GM12878 (cell line): ENCODE results near the gene COX6B2. TPM values are rescaled to one million over a fixed set of nuclear protein-coding genes. Genes with fewer than 3 reads are reported as not detected.

ENCODE experiments used
- ATAC-seq: fragments of 200-7000 bp; cut with Tn5 transposase; 3 replicates; pipeline ENCODE4 v1.9.1; 2020; ENCODE audit warnings: mild to moderate bottlenecking, moderate library complexity
- BruUV-seq: library from RNA; stranded (reverse); fragments of 400-500 nt; replicated peaks from 2 replicates; lab custom pipeline; 2021; lab: Mats Ljungman, UMichigan
- CTCF ChIA-PET: fragments of 300-600 bp; sonication (Branson Sonifier 250); formaldehyde crosslinking; extraction: SDS; loops from one replicate; lab custom pipeline; 2021; ENCODE audit warnings: inconsistent platforms; lab: Yijun Ruan, JAX
- POLR2A ChIA-PET: fragments of 350-600 bp; formaldehyde crosslinking; extraction: SDS; loops from one replicate; lab custom pipeline; 2021; ENCODE audit warnings: inconsistent platforms; lab: Charles Lee
- RAD21 ChIA-PET: fragments of 300-600 bp; sonication (Branson Sonifier 250); formaldehyde crosslinking; loops from one replicate; lab custom pipeline; 2023; ENCODE audit warnings: antibody characterized with exemption; ENCODE audit not compliant: unreplicated experiment; lab: Charles Lee
- SMC1A ChIA-PET: fragments of 300-600 bp; sonication (Branson Sonifier 250); formaldehyde crosslinking; loops from one replicate; lab custom pipeline; 2023; ENCODE audit not compliant: unreplicated experiment, uncharacterized antibody; lab: Charles Lee
- DNase-seq: peaks from one replicate; pipeline ENCODE4 v3.0.0-alpha.2; 2011; ENCODE audit warnings: low read depth, low spot score
- FAIRE-seq: peaks from 3 replicates; lab custom pipeline; 2011; peaks lifted over from hg19 to GRCh38; lab: Jason Lieb, UNC
- H2AFZ ChIP-seq: 2 replicates; pipeline ENCODE4 v1.6.0; 2011; ENCODE audit warnings: low read depth, low read length, control low read depth; ENCODE audit not compliant: control insufficient read depth
- H3K27ac ChIP-seq: 2 replicates; pipeline ENCODE4 v1.5.1; 2011; ENCODE audit warnings: control low read depth; ENCODE audit not compliant: control insufficient read depth, insufficient read depth
- H3K27me3 ChIP-seq, 2 experiments: replicated peaks in 1 of 2; 2 replicates each; pipeline versions ENCODE4 v1.6.0 to v1.6.1; 2011; ENCODE audit warnings: low read length in 1 of 2; ENCODE audit not compliant: control insufficient read depth in 2 of 2, insufficient read depth in 2 of 2
- H3K36me3 ChIP-seq, 2 experiments: 2 replicates each; pipeline ENCODE4 v1.5.1; 2011; ENCODE audit warnings: low read length in 1 of 2; ENCODE audit not compliant: control insufficient read depth in 2 of 2, insufficient read depth in 2 of 2
- H3K4me1 ChIP-seq: 2 replicates; pipeline ENCODE4 v1.6.1; 2011; ENCODE audit warnings: mild to moderate bottlenecking, low read length, moderate library complexity, mixed read lengths; ENCODE audit not compliant: control insufficient read depth, insufficient read depth
- H3K4me2 ChIP-seq: 2 replicates; pipeline ENCODE4 v1.6.0; 2011; ENCODE audit warnings: control low read depth; ENCODE audit not compliant: control insufficient read depth, insufficient read depth
- H3K4me3 ChIP-seq: fragments of 200-600 bp; sonication (generic); 2 replicates; pipeline ENCODE4 v1.5.1; 2016
- H3K79me2 ChIP-seq: 2 replicates; pipeline ENCODE4 v1.6.0; 2011; ENCODE audit warnings: low read length; ENCODE audit not compliant: control insufficient read depth, insufficient read depth
- H3K9ac ChIP-seq: 2 replicates; pipeline ENCODE4 v1.8.0; 2011; ENCODE audit warnings: low read length, control low read depth, mixed read lengths; ENCODE audit not compliant: control insufficient read depth, insufficient read depth
- H3K9me3 ChIP-seq: replicated peaks from 3 replicates; pipeline ENCODE4 v1.5.1; 2011; ENCODE audit warnings: mild to moderate bottlenecking, low read length; ENCODE audit not compliant: control insufficient read depth, insufficient read depth
- H4K20me1 ChIP-seq: 2 replicates; pipeline ENCODE4 v1.6.0; 2011; ENCODE audit not compliant: control insufficient read depth, insufficient read depth
- BMI1 ChIP-seq: fragments of 450-650 bp; IDR thresholded peaks from 2 replicates; pipeline ENCODE4 v1.6.1; 2016; ENCODE audit warnings: mild to moderate bottlenecking, moderate library complexity, borderline replicate concordance
- BRCA1 ChIP-seq: IDR thresholded peaks from 2 replicates; pipeline ENCODE4 v1.6.1; 2011; ENCODE audit warnings: low read depth, low read length, improper control_type of control experiment
- CREM ChIP-seq: IDR thresholded peaks from 2 replicates; pipeline ENCODE4 v1.6.1; 2014; ENCODE audit warnings: antibody characterized with exemption, low read depth
- EED ChIP-seq: sonication (generic); IDR thresholded peaks from 2 replicates; pipeline ENCODE4 v1.6.1; 2016; ENCODE audit warnings: antibody characterized with exemption, low read depth
- EZH2 ChIP-seq: IDR thresholded peaks from 2 replicates; pipeline ENCODE4 v1.6.1; 2012; ENCODE audit warnings: low read depth, mild to moderate bottlenecking, control low read depth, inconsistent platforms, low read length, borderline replicate concordance; ENCODE audit not compliant: control insufficient read depth
- FOXK2 ChIP-seq: fragments of 450-650 bp; IDR thresholded peaks from 2 replicates; pipeline ENCODE4 v1.6.1; 2017; ENCODE audit warnings: mild to moderate bottlenecking, moderate library complexity
- FOXM1 ChIP-seq: IDR thresholded peaks from 2 replicates; pipeline ENCODE4 v1.6.1; 2012; ENCODE audit warnings: low read depth, mild to moderate bottlenecking, inconsistent platforms, low read length, moderate library complexity
- HDAC6 ChIP-seq: fragments of 200-600 bp; sonication (generic); IDR thresholded peaks from one replicate; pipeline ENCODE4 v1.8.0; 2017; ENCODE audit warnings: antibody characterized with exemption; ENCODE audit not compliant: unreplicated experiment
- KAT2A ChIP-seq: conservative IDR thresholded peaks from 2 replicates; pipeline ENCODE4 v1.6.1; 2011; ENCODE audit warnings: low read depth, low read length; ENCODE audit not compliant: control insufficient read depth
- KDM1A ChIP-seq: fragments of 200-600 bp; sonication (generic); IDR thresholded peaks from 2 replicates; pipeline ENCODE4 v1.6.1; 2016; ENCODE audit warnings: borderline replicate concordance
- MTA2 ChIP-seq: fragments of 450-650 bp; IDR thresholded peaks from 2 replicates; pipeline ENCODE4 v1.6.1; 2016; ENCODE audit warnings: low read depth, mild to moderate bottlenecking, moderate library complexity
- NR2C1 ChIP-seq: fragments of 450-650 bp; IDR thresholded peaks from 2 replicates; pipeline ENCODE4 v1.6.1; 2017; ENCODE audit warnings: antibody characterized with exemption, mild to moderate bottlenecking, moderate library complexity
- PML ChIP-seq: IDR thresholded peaks from 2 replicates; pipeline ENCODE4 v1.6.1; 2012; ENCODE audit warnings: low read length, inconsistent platforms
- RB1 ChIP-seq: fragments of 450-650 bp; formaldehyde crosslinking; IDR thresholded peaks from 2 replicates; pipeline ENCODE4 v1.6.1; 2017; ENCODE audit warnings: mild to moderate bottlenecking, borderline replicate concordance
- STAT1 ChIP-seq: fragments of 450-650 bp; conservative IDR thresholded peaks from 2 replicates; pipeline ENCODE4 v1.6.1; 2014; ENCODE audit warnings: antibody characterized with exemption, mild to moderate bottlenecking
- WGBS: methylation state at CpG from one replicate; pipeline ENCODE4 v1.1.6; 2016; ENCODE audit warnings: low lambda C conversion rate; ENCODE audit not compliant: insufficient replicate concordance, insufficient coverage; ENCODE audit errors: missing lambda C conversion rate; 5-methylcytosine and 5-hydroxymethylcytosine counted together
- in situ Hi-C: fragments of 300-500 bp; cut with MboI; formaldehyde crosslinking; loops from 9 replicates; pipeline ENCODE4 v1.14.3; 2018; ENCODE audit warnings: mixed read lengths
- intact Hi-C: fragments of 100-400 bp; cut with micrococcal nuclease; formaldehyde crosslinking; loops from one replicate; pipeline ENCODE4 v1.14.2; 2022; ENCODE audit not compliant: unreplicated experiment
- polyA plus RNA-seq, 11 experiments: library from polyadenylated mRNA; depleted of rRNA in 4 of 11; unstranded in 6 of 11; stranded (reverse) in 5 of 11; fragments of >200 nt; fragmentation: Nextera tagmentation in 4 of 11; fragmentation: Illumina TruSeq in 1 of 11; extraction: Ambion mirVana in 4 of 11; extraction: Trizol in 1 of 11; gene quantifications; 1 replicate in 1 of 11; 2 replicates in 10 of 11; pipeline versions ENCODE4 v1.2.1 to v1.2.3, GENCODE V29; 2011 to 2016; ENCODE audit warnings: inconsistent platforms in 2 of 11, missing spikeins in 2 of 11, low read depth in 1 of 11
- total RNA-seq, 4 experiments: library from RNA; depleted of rRNA in 3 of 4; stranded (reverse); fragments of >200 nt in 3 of 4; fragmentation: Illumina TruSeq in 1 of 4; extraction: Trizol in 1 of 4; gene quantifications; 2 replicates each; pipeline versions ENCODE4 v1.2.1 to v1.2.3, GENCODE V29; 2013 to 2021
- TF ChIP-seq, protein P1 (sequence below): IDR thresholded peaks from 2 replicates; pipeline ENCODE4 v1.6.1; 2011; ENCODE audit warnings: borderline replicate concordance, low read depth, mild to moderate bottlenecking, moderate library complexity, low read length; ENCODE audit not compliant: insufficient read depth, poor library complexity, severe bottlenecking
- TF ChIP-seq, protein P2 (sequence below): IDR thresholded peaks from 2 replicates; pipeline ENCODE4 v1.6.1; 2011; ENCODE audit warnings: mild to moderate bottlenecking, low read depth, low read length, moderate library complexity; ENCODE audit not compliant: insufficient replicate concordance
- TF ChIP-seq, protein P3 (sequence below): IDR thresholded peaks from 2 replicates; pipeline ENCODE4 v1.6.1; 2012; ENCODE audit warnings: low read length, inconsistent platforms
- TF ChIP-seq, protein P4 (sequence below), 3 experiments: IDR thresholded peaks in 2 of 3; conservative IDR thresholded peaks in 1 of 3; 2 replicates each; pipeline ENCODE4 v1.5.1; 2011; ENCODE audit warnings: low read depth in 3 of 3, low read length in 3 of 3, mild to moderate bottlenecking in 3 of 3, control low read depth in 2 of 3, moderate library complexity in 2 of 3, inconsistent platforms in 1 of 3, mixed read lengths in 1 of 3; ENCODE audit not compliant: control insufficient read depth in 2 of 3, insufficient read depth in 1 of 3; ENCODE audit errors: extremely low read depth in 1 of 3

COX6B2 gene
- total and polyA plus RNA-seq, 10 of the 15 experiments (the other 5 are each of a cell fraction or from before 2014, with no cell fraction given) = 0.05 to 0.08 (median 0.07) TPM; not detected in 6

DNA sequence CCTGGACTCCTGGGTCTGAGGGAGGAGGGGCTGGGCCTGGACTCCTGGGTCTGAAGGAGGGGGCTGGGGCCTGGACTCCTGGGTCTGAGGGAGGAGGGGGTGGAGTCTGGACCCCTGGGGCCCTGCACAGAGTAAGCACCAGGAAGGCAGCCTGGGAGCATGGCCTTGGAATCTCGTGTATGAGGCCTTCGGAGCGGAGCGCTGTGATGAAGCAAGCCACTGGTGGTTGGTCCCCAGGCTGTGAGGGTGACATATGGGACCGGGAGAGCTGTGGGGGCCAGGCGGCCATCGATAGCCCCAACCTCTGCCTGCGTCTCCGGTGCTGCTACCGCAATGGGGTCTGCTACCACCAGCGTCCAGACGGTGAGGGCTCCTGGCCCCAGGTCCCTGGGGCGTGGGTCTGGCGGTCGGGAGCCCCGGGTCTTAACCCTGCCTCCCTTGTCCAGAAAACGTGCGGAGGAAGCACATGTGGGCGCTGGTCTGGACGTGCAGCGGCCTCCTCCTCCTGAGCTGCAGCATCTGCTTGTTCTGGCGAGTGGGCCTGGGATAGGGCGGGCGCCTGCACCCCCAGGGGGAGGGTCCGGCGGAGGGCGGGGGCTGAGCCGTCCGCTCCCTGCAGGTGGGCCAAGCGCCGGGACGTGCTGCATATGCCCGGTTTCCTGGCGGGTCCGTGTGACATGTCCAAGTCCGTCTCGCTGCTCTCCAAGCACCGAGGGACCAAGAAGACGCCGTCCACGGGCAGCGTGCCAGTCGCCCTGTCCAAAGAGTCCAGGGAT lies 23.0 kb upstream of the COX6B2 start:
- no peaks in the 10 kb centered on the region for H3K36me3 ChIP-seq
- H3K4me1 ChIP-seq = no peaks in the 10 kb centered on the region
- BruUV-seq = no TSS peak
- ChIA-PET POLR2A (no interaction called here), RAD21 (interaction anchor here (1.0 kb wide), 1 partner anchor 76 kb away, joined by 4 read pairs; no protein-coding TSS in a partner anchor), CTCF (no interaction called here), SMC1A (no interaction called here)
- no peaks in the 10 kb centered on the region for H3K9me3 ChIP-seq
- H3K79me2 ChIP-seq = no peaks in the 10 kb centered on the region; the same call in none of the 2 replicates
- WGBS = 68% methylated on average over 41 of the region's 43 CpGs
- no peak overlapping the region for H2AFZ ChIP-seq
- FAIRE-seq (no peak), DNase-seq (no peak), ATAC-seq (no peak)
- H3K4me2 ChIP-seq = no peak overlapping the region
- intact Hi-C loops = no loop called here
- H3K27me3 ChIP-seq = no peaks in the 10 kb centered on the region
- in situ Hi-C loops = no loop called here
- H3K9ac ChIP-seq = no peak overlapping the region
- no peak overlapping the region for H3K4me3 ChIP-seq
- H4K20me1 ChIP-seq = no peaks in the 10 kb centered on the region
- no peak overlapping the region for H3K27ac ChIP-seq
- TF ChIP-seq, protein P1, sequence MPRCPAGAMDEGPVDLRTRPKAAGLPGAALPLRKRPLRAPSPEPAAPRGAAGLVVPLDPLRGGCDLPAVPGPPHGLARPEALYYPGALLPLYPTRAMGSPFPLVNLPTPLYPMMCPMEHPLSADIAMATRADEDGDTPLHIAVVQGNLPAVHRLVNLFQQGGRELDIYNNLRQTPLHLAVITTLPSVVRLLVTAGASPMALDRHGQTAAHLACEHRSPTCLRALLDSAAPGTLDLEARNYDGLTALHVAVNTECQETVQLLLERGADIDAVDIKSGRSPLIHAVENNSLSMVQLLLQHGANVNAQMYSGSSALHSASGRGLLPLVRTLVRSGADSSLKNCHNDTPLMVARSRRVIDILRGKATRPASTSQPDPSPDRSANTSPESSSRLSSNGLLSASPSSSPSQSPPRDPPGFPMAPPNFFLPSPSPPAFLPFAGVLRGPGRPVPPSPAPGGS = no peak
- TF ChIP-seq KAT2A = no peak
- no peak for TF ChIP-seq RB1
- no peak for TF ChIP-seq HDAC6
- no peak for TF ChIP-seq MTA2
- no peak for TF ChIP-seq KDM1A
- TF ChIP-seq, protein P2, sequence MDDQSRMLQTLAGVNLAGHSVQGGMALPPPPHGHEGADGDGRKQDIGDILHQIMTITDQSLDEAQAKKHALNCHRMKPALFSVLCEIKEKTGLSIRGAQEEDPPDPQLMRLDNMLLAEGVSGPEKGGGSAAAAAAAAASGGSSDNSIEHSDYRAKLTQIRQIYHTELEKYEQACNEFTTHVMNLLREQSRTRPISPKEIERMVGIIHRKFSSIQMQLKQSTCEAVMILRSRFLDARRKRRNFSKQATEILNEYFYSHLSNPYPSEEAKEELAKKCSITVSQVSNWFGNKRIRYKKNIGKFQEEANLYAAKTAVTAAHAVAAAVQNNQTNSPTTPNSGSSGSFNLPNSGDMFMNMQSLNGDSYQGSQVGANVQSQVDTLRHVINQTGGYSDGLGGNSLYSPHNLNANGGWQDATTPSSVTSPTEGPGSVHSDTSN = no peak
- TF ChIP-seq FOXK2 = no peak
- TF ChIP-seq NR2C1 = no peak
- no peak for TF ChIP-seq EZH2
- no peak for TF ChIP-seq STAT1
- TF ChIP-seq PML = no peak
- TF ChIP-seq BRCA1 = no peak
- TF ChIP-seq, protein P3, sequence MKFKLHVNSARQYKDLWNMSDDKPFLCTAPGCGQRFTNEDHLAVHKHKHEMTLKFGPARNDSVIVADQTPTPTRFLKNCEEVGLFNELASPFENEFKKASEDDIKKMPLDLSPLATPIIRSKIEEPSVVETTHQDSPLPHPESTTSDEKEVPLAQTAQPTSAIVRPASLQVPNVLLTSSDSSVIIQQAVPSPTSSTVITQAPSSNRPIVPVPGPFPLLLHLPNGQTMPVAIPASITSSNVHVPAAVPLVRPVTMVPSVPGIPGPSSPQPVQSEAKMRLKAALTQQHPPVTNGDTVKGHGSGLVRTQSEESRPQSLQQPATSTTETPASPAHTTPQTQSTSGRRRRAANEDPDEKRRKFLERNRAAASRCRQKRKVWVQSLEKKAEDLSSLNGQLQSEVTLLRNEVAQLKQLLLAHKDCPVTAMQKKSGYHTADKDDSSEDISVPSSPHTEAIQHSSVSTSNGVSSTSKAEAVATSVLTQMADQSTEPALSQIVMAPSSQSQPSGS = no peak
- TF ChIP-seq EED = no peak
- no peak for TF ChIP-seq CREM
- TF ChIP-seq BMI1 = no peak
- TF ChIP-seq, protein P4, sequence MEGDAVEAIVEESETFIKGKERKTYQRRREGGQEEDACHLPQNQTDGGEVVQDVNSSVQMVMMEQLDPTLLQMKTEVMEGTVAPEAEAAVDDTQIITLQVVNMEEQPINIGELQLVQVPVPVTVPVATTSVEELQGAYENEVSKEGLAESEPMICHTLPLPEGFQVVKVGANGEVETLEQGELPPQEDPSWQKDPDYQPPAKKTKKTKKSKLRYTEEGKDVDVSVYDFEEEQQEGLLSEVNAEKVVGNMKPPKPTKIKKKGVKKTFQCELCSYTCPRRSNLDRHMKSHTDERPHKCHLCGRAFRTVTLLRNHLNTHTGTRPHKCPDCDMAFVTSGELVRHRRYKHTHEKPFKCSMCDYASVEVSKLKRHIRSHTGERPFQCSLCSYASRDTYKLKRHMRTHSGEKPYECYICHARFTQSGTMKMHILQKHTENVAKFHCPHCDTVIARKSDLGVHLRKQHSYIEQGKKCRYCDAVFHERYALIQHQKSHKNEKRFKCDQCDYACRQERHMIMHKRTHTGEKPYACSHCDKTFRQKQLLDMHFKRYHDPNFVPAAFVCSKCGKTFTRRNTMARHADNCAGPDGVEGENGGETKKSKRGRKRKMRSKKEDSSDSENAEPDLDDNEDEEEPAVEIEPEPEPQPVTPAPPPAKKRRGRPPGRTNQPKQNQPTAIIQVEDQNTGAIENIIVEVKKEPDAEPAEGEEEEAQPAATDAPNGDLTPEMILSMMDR (IDR thresholded peaks at IDR 0.05 in 2 of 3, conservative IDR thresholded peaks at IDR 0.05 in 1 of 3; ENCODE audit: control insufficient read depth in 2 of 3, extremely low read depth in 1 of 3, insufficient read depth in 1 of 3, low read depth in 3 of 3, low read length in 3 of 3) = no peak
- TF ChIP-seq FOXM1 = no peak
